NCI-H2107 (cell line): ENCODE data around the gene DCDC2C.

Source experiments
- DNase-seq: peaks from one replicate; lab custom pipeline; 2025; lab: John Stamatoyannopoulos, UW

DCDC2C gene

DNA sequence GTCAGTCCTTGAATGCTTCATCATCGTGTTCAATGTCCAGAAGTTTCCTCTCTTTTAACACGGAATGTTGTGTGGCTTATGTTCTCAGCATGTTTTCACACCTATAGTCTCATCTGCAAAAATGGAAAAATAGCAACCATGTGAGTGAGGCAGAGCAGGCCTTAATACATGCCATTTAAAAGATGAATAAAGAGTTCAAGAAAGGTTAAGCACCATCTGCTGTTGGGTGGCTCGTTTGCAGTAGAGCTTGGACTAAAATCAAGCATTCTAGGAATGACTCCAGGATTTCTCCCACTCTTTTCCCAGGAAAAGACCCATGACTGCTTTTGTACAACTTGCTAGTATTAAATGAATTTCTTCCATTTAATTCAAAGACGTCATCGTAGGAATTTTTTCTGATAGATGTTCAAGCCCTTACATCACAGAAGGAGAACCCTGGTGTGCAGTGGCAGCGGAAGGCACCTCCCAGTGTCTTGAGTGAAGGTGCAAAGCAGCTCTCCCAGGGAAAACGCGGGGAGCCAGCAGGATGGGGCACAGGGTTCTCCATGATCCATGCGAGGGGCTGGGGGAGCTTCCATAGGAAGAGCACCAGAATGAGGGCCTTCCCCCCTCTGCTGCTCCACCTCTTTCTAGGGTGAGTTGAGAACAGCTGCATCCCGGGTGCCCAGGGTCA, 9.6 kb downstream of the DCDC2C start:
- DNase-seq = no peak

DNA sequence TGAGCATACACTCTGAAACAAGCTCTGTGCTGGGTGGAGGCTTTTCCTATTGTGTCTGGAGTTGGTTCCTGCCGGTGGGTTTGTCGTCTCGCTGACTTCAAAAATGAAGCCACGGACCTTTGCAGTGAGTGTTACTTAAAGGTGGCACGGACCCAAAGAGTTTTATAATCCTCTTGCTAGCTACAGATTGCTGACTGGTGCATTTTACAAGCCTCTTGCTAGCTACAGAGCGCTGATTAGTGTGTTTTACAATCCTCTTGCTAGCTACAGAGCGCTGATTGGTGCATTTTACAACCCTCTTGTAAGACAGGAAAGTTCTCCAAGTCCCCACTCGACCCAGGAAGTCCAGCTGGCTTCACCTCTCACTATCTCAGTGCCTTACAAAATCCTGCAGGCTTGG, 15.3 kb downstream of the DCDC2C start:
- no peak for DNase-seq

DNA sequence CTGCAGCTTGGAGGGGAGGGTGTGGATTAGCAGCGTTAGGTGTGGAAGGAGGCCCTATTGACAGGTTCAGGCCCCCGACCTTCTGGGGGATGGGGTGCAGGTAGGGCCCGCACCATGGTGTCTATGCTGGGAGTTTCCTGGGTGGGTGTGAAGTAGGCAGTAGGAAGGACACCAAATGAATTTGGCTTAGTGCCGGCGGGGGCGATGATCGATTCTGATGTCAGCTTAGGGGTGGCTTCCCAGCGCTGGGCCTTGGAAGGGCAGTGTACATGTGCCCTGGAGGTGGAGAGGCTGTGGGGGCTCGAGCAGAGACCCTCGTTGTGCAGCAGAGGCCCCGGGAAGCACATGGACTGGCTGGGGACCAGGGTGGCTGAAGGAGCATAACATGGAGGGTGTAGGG, 21.6 kb downstream of the DCDC2C start:
- DNase-seq = no peak

DNA sequence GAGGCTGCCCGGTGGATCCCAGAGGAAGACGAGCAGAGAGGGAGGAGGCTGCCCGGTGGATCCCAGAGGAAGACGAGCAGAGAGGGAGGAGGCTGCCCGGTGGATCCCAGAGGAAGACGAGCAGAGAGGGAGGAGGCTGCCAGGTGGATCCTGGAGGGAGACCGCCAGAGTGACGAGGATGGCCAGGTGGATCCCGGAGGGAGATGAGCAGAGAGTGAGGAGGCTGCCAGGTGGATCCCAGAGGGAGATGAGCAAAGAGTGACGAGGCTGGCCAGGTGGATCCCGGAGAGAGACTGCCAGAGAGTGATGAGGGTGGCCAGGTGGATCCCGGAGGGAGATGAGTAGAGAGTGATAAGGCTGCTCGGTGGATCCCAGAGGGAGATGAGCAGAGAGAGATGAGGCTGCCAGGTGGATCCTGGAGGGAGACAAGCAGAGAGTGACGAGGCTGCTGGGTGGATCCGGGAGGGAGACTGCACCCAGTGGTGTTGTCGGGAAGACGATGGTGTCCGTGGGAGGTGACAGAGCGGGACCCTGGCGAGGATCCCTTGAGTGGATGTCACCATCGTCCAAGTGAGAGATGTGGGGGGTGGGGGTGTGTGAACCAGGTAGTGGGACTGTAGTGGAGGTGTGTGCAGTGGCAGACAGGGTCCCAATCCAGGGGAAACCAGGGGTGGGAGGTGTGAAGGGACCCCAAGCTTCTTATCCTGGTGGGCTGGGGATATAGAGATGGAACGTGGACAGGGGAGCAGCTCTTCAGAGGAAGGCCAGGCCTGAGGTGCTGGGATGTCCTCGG, 22.3 kb downstream of the DCDC2C start:
- DNase-seq = no peak

DNA sequence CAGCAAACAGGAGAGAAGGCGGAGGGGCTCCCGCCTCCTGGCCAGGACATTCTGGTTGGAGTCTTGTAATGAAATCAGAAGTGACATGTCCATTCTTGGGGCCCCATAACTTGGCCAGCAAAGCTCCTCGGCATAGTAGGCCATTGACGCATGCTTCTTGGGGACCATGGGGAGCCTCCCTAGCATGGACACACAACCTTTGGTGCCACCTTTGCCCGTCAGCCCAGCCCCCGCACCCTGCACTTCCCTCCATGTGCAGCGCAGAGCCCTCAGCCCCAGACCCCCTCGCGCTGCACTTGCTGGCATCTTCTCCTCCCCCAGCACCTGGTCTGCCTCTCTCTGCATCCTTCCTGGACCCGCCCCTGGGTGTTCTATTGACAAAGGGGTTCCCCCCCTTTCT, 23.1 kb downstream of the DCDC2C start:
- DNase-seq = no peak

DNA sequence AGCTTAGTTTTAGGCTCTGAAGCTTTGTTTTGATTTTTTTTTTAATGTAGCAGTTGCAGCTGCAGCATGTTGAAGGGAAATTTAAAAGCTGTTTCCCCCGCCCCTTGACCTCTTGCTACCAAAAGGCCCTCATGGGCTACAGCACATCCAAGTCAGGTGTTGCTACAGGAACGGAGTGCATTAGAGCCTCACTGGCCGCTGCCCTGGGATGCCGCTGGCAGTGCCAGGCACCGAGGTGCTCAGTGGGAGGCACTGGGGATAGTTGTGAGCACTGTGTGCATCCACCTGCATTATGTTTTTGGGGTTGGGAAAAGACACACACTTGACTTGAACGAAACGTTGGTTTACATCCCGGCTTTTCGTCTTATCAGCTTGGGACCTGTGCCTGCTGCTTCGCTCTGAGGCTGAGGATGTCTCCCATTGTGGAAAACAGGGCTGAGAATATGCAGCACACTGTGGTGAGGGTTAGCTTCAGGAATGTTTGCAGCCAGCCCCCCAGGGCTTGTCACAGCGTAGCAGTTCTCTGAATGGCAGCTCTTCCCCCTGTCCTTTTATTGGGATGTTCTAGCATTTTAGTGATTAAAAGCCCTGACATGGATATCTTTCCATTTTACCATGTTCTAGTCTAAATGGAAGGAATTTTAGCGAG, 24.1 kb downstream of the DCDC2C start:
- no peak for DNase-seq

DNA sequence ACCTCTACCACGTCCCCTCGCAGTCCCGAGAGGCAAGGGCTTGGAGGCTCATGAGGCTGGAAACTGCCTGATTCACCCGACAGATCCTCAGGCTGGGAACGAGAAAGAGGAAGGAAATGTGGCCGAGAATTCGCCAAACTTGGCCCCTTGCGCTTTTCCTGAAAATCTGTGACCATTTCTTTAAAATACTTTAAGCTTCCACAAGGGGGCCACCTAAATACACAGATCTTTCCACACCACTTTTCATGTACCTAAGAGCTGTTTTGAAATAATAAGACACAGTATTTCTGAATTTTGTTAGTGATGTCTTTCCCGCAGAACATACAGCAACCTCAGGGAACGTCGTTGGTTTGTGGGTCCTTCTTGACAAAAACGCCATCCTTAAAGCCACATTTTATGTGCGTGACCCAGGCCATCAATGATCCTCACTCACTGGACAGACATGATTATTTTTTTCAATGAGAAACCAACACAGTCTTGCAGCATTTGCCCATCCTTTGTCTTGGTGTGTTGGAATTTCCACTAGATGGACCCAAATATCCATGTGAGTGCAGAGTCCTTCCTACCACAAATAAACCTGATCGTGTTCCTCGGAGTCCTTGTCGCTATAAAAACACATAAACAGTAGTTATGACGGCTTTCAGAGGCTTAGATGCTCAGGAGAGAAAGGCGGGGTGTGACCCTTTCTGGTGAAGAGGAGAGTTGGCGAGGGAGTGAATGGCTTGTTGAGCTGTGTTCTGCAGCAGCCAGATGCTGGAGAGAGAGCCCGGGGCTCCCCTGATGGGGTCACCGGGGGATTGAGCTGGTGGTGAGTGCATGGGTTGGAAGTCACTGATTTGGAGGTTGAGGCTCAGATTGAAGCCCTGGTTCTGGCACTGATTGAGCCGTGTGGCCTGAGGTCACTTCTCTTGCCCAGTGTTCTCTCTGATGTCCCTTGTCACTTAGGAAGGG, 25.0 kb downstream of the DCDC2C start:
- DNase-seq = peak; percentile 8

DNA sequence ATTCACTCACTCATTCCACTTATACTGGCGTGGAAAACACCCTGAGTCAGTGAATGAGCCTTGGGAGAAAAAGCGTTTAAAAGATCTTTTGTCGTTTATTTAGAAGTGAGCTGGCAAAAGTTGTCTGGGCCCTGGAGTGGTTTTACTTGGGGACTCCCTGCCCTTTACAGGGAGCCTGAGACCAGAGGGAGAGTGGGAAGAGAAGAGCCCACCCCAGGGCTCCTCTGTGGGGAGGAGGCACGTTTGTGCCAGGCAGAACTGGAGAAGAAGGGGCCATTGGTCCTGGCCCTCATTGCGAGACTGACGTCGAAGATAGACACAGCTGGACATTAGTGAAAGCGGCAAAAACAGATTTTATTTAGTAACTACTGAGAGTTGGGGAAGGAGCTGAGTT, 25.7 kb downstream of the DCDC2C start:
- DNase-seq = no peak

DNA sequence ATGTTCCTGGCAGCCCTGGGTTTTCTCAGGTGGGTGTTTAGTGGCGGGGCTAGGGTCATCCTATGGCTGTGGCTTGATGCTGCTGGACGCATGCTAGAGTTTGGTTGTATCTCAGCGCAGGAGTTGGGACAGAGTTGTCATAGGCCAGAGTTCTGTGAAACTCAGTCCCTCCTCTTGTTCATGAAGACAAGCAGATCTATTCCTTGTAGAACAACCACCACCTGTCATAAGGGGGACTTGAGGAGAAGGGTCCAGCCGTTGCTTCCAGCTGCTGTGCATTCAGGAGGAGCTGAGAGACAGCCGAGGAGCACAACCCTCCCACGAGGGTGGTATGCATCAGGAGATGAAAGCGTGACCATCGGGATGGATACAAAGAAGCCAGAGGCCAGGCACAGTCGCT, 26.4 kb downstream of the DCDC2C start:
- DNase-seq = no peak

DNA sequence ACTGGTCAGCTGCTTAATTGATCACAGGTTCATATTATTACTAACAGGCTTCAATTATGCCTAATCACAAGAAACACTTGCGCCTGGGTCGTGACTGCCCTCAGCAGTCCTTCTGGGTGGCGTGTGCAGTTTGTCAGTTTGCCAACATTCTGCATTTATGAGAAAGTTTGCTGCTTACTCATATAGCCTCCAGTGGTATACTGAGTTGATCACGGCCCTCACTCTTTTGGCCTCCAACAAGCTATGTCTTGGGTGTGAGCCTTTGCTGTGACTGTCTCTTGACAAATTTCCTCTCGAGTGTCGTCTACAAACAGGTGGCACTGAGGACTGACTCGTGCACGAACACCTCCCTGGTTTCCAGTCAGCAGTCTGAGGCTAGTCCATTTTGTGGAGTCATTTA, 27.3 kb downstream of the DCDC2C start:
- no peak for DNase-seq

DNA sequence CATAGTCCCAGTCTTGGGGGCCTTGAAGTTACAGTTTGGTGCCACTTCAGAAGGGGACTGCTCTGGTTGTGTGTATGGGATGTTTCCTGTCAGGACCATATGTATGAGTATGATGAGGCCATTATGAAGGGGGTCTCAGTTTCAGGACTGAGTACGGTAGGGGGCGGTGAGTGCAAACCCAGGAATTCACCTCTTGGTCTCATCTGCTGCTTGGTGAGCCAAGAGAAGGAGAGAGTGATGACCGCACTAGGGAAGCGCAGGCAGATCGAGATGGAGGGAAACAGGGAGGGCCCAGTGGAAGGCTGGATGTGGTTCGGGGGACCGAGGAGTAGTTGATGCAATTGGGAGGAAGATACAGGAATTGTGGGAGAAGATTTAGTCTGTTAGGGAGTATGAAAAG, 28.5 kb downstream of the DCDC2C start:
- no peak for DNase-seq

DNA sequence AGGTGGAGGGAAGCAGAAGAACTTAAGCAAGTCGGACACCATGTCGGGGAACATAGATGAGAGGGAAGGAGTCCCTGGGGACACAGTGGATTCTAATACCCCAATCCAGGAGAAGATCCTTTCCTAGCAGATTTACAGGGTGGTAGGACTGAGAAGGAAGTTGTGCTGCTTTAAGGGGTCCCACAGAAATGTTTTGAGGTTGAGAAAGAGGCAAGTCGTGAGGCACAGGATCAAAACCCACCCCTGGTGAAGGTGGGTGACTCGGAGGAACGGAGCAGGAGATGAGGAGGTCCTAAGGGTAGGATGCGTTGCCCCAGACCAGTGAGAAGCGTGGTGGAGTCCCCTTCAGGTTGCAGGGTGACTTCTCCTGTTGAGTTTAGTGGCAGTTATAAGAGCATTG, 32.7 kb downstream of the DCDC2C start:
- no peak for DNase-seq

DNA sequence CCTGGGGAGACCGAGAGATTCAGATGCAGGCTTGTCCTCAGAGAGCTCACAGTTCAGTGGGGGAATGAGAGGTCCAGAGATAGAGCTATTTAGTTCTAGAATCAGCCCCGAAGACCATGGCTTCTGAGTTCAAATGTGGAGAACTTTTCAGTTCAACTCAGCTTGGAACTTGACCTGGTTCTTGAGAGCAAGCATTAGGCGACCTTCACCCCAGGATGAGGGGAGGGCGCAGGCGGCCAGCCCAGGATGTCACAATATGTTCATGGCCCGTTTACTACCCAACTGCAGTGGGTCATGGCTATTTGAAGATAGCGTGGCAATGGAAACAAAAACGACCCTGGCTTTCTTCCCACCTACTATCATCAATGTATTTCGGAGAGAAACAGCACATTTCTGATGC, 33.8 kb downstream of the DCDC2C start:
- DNase-seq = no peak

DNA sequence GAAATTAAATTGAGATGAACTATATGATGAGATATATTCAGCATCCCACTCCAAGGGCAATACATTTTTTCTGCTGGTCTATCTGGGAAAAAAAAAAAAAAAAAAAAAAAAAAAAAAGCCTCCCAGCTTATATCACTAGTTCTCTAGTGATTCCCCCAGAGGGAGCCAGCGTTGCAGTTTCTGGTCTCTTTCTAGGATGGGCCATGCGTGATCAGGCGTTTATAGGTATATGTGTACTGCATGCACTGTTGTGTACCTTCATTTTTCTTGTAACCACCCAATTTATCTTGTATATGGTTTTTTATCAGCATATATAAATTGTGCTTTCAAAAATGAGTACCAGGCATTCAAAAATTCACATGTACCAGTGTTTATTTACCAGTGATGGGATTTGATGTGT, 35.1 kb downstream of the DCDC2C start:
- no peak for DNase-seq

DNA sequence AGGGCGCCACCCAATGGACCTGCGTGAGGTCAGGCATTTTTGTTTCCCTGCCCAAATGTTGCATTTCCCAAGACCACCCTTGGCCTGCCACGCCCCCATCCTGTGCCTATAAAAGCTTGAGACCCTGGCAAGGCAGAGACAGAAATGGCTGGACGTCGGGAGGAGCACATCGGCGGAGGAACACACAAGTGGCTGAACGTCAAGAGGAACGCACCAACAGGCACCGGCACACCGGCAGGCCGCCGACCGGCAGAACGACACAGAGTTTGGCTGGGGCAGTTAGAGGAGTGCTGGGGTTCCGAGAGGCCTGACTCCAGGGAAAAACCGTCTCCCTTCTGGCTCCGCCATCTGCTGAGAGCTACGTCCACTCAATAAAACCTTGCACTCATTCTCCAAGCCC, 35.9 kb downstream of the DCDC2C start:
- DNase-seq = no peak

DNA sequence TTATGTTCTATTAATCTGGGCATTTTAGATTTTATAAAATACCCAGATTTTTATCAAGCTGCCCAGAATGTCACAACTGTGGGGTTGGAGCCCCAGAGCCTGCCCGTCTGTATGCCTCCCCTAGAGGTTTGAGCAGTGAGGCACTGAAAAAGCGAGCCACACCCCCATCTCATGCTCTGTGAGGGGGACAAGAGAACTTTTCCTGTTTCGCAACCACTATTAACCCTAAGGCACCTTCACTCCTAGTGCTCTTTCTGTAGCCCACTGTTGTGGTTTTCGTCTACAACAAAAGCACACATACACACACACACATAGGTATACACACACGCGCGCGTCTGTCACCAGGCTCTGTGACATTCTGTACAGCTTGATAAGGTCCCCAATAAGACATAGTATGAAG, 38.0 kb downstream of the DCDC2C start:
- no peak for DNase-seq

DNA sequence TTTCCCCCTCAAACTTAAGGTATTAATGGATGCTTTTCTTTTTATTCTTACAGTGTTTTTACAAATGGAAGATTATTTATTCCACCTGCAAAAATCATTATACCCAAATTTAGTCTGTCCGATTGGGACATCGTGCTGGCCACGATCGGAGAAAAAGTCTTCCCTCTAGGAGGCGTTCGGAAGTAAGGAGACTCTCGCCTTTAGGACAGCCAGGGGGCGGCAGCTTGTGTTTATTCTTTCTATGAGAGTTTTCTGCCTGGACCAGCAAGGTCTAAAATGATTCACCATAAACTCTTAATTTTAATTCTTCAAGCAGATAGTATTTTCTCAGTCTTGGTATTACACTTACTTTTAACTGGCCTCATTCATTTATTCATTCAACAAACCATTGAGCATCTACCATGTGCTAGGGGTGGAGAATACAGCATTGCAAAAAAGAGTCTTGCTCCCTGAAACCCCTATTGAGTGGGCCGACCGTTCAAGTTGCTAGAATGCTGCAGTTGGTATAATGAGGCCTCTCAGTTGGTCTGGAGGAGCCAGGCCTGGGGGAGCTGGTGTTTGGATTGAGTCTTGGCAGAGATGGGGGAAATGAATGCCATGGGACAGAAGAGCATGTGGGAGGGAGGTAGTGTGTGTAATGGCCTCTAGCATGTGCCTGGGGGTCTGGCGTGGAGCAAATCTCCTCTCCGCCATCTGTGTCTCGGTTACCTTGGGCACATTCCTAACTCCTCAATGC, 38.7 kb downstream of the DCDC2C start:
- no peak for DNase-seq

DNA sequence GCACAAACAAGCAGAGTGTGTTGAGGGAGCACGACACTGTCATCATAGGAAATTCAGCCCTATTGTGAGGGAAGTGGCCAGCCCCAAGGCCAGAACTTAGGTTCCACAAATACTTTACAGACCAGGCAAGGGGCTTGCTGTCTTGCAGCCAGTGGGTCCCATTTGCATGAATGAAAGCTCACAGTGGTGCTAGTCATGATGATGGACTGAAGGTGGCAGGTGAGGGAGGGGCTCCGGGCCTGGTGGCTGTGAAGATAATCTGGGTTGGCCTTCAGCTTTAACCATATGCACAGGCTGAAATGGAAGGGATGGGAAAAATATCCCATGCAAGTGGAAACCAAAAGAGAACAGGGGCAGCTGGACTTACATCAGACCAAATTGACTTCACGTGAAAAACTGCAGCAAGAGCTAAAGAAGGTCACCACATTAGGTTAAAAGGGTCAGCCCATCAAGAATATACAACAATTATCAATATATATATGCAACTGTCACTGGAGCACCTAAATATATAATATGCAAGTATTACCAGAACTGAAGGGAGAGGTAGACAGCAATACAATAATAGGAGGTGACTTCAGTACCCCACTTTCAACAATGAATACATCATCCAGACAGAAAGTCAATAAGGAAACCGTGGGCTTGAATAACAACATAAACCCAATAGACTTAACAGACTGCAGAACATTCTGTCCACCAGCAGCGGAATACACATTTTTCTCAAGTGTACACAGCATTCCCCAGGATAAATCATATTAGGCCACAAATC, 39.6 kb downstream of the DCDC2C start:
- no peak for DNase-seq

DNA sequence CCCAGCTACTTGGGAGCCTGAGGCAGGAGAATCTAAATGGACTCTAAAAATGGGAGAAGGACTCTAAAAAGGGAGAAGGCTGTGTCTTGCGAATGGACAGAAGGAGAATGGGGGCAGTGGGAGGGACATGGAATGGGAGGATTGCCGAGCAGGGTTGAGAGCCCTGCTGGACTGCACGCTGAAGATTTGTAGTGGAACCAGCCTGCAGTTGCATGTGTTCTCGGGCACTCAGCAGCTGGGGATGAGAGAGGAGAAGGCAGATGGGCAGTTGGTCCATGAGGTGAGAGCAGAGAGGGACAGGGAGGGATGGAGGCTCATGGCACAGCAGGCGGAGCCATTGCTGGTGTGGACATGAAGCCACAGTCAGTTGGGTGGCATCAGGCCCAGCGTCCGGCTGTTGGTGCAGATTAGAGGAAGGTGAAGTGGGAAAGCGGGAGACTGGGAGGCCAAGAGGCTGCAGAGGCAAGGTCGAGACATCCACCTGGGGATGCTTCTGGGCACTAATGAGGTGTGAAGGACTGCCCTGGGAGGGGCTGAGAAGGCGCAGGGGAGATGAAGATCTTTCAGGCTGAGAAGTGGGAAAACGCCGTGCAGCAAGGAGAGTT, 40.7 kb downstream of the DCDC2C start:
- DNase-seq = no peak

DNA sequence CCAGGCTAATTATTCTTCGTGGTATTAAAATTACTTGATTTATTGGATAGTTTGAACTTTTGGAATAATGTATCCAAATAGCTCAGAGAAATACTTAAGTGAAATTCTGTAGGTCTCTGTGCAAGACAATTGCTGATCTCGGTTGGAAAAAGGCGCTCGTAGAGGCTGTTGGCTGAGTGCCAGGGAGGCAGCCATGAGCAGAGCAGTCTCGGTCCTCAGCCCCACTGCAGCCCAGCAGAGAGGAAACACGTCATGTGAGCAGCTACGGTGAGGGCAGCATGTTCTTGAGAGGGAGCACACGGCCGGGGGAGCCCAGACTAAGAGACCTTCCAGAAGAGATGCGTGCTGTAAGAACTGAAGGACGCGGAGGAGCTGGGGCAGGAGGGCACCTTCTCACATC, 42.5 kb downstream of the DCDC2C start:
- DNase-seq = no peak
